Fibroblast of lung (primary cell): ENCODE measurements around the gene PRKCA.

Experiments
- EZH2 ChIP-seq: IDR thresholded peaks from 2 replicates; pipeline ENCODE4 v1.5.1; 2012; ENCODE audit warnings: low read length, control low read depth, mild to moderate bottlenecking; ENCODE audit errors: missing control alignments
- TF ChIP-seq, protein P1 (sequence below), 2 donors: IDR thresholded peaks in 1 of 2; conservative IDR thresholded peaks in 1 of 2; 1 replicate in 1 of 2; 2 replicates in 1 of 2; pipeline ENCODE4 v1.5.1; 2011 to 2012; ENCODE audit warnings: low read length in 2 of 2, control low read depth in 1 of 2, inconsistent platforms in 1 of 2, low read depth in 1 of 2, mild to moderate bottlenecking in 1 of 2

DNA sequence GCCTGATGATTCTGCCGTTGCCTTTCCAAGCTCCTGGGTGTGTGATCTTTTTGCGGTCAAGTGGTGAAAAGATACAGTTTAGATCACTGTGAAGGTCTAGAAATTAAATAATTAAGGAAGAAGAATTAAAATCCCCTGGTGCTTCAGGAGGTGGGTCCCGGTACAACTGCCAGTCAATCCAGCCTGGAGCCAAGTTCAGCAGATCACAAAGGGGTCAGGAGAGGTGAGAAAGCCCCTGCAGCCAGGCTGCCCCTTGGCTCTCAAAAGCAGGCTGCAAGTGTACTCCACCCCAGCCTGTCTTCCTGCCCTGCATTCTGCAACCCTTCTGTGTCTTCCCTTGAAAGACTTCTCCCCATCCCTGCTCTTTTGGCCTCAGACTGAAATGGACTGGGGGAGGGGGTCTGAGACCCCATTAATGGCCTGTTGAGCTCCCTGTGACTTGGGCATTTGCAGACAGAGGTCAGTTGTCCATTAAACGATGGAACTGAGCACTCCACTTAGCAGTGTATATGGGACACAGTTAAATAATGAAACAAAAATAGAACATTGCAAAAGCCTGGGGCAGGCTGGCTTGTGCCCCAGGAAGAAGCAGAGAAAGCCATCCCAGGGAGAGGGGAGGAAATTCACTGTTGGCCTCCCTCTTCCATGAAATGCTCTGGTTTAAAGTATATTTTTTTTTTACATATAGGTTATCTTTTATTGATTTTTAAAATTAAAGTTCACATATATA is 547.6 kb downstream of the PRKCA start:
- TF ChIP-seq, protein P1, sequence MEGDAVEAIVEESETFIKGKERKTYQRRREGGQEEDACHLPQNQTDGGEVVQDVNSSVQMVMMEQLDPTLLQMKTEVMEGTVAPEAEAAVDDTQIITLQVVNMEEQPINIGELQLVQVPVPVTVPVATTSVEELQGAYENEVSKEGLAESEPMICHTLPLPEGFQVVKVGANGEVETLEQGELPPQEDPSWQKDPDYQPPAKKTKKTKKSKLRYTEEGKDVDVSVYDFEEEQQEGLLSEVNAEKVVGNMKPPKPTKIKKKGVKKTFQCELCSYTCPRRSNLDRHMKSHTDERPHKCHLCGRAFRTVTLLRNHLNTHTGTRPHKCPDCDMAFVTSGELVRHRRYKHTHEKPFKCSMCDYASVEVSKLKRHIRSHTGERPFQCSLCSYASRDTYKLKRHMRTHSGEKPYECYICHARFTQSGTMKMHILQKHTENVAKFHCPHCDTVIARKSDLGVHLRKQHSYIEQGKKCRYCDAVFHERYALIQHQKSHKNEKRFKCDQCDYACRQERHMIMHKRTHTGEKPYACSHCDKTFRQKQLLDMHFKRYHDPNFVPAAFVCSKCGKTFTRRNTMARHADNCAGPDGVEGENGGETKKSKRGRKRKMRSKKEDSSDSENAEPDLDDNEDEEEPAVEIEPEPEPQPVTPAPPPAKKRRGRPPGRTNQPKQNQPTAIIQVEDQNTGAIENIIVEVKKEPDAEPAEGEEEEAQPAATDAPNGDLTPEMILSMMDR (conservative IDR thresholded peaks at IDR 0.05 in 1 of 2, IDR thresholded peaks at IDR 0.05 in 1 of 2; ENCODE audit: low read depth in 1 of 2, low read length in 2 of 2), result no peak
- TF ChIP-seq EZH2, result no peak
